GM15510 (cell line): ENCODE results near the gene ARHGAP42.

Experiments used
- POLR2A ChIP-seq: IDR thresholded peaks from 3 replicates; pipeline ENCODE4 v1.6.1; 2011; ENCODE audit warnings: borderline replicate concordance; ENCODE audit not compliant: insufficient read length; ENCODE audit errors: extremely low read depth

Gene ARHGAP42

GRCh38 chr11:100825626-100826025 is 138.5 kb downstream of the ARHGAP42 start:
- no peak for TF ChIP-seq POLR2A

GRCh38 chr11:100827934-100828661 is 141.0 kb downstream of the ARHGAP42 start:
- TF ChIP-seq POLR2A: no peak

GRCh38 chr11:100830274-100830673 is 143.2 kb downstream of the ARHGAP42 start:
- no peak for TF ChIP-seq POLR2A

GRCh38 chr11:100830978-100831732 is 144.1 kb downstream of the ARHGAP42 start:
- no peak for TF ChIP-seq POLR2A

- TF ChIP-seq POLR2A: no peak
Observed at GRCh38 chr11:100831929-100832494, 144.9 kb downstream of the ARHGAP42 start.

GRCh38 chr11:100832829-100833228 is 145.7 kb downstream of the ARHGAP42 start:
- no peak for TF ChIP-seq POLR2A

- no peak for TF ChIP-seq POLR2A
Observed at GRCh38 chr11:100833276-100833675, 146.2 kb downstream of the ARHGAP42 start.

GRCh38 chr11:100835854-100836253 is 148.8 kb downstream of the ARHGAP42 start:
- TF ChIP-seq POLR2A: no peak

- no peak for TF ChIP-seq POLR2A
Observed at GRCh38 chr11:100837311-100837710, 150.2 kb downstream of the ARHGAP42 start.

GRCh38 chr11:100841711-100842407 is 154.8 kb downstream of the ARHGAP42 start:
- TF ChIP-seq POLR2A: no peak

- no peak for TF ChIP-seq POLR2A
Observed at GRCh38 chr11:100847696-100848216, 160.7 kb downstream of the ARHGAP42 start.

GRCh38 chr11:100849009-100849900 is 162.2 kb downstream of the ARHGAP42 start:
- no peak for TF ChIP-seq POLR2A

- TF ChIP-seq POLR2A: no peak
Observed at GRCh38 chr11:100849901-100850235, 162.8 kb downstream of the ARHGAP42 start.

GRCh38 chr11:100851147-100851546 is 164.1 kb downstream of the ARHGAP42 start:
- no peak for TF ChIP-seq POLR2A

- TF ChIP-seq POLR2A: no peak
Observed at GRCh38 chr11:100851584-100852152, 164.6 kb downstream of the ARHGAP42 start.
